Measurements from ENCODE around the gene PCDHGB5.
"Not testable (repeated sequence)": the region's sequence is repeated elsewhere in the genome, so short reads cannot be mapped to it uniquely, and the experiment has no call there.

PCDHGB5 gene

DNA sequence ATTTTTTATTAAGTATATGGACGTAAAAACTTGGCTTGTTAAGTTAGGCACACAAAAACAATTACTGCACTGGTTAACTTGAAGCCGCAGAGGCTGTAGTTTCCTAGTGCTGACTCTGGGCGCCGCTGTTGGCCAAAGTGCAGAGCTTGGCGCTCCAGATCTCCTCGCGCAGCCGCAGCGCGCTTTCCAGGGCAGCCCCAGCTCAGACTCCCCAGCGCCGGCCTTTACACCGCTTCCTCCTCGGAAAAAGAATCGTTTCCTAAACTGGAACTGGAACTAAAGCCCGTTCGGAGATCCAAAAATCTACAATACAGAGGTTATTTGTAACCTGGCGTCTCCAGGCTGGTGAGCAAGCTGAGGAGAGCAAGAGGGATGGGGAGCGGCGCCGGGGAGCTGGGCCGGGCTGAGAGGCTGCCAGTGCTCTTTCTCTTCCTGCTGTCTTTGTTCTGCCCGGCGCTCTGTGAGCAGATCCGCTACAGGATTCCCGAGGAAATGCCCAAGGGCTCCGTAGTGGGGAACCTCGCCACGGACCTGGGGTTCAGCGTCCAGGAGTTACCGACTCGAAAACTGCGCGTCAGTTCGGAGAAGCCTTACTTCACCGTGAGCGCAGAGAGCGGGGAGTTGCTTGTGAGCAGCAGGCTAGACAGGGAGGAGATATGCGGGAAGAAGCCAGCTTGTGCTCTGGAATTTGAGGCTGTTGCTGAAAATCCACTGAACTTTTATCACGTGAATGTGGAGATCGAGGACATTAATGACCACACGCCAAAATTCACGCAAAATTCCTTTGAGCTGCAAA is at the start of gene PCDHGB5:
TSS of gene PCDHGB5 (plus strand) at position 192 of the 796 bp plus-strand sequence. CDS start at position 373, 181 bp downstream.
- peak; percentile 40 for DNase-seq (ENCODE audit: low read depth)

DNA sequence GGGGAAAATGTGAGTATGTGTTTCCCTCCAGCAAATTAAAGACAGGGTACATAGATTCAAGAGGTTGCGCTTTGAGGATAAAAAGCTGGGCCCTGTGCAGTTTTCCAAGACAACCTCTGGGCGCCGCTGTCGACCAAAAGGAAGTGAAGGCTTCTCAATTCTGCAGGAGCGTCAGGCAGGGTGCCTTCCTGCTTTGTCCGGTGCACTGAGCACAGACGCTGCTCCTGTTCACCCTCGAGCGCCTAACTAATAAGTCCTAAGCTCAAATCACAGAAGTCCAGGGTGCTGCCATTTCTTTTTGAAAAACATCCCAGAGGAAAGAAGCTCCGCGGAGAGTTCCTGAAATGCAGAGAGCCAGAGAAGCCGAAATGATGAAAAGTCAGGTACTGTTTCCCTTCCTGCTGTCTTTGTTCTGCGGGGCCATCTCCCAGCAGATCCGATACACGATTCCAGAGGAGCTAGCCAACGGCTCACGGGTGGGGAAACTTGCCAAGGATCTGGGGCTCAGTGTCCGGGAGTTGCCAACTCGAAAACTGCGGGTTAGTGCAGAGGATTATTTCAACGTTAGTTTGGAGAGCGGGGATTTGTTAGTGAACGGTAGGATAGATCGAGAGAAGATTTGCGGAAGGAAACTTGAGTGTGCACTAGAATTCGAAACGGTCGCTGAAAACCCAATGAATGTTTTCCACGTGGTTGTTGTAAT is 47.7 kb upstream of the PCDHGB5 start, which contains the start of gene PCDHGB1:
TSS of gene PCDHGB1 (plus strand) at position 183 of the 703 bp plus-strand sequence. CDS start at position 345, 162 bp downstream.
- DNase-seq (ENCODE audit: low read depth), result peak; percentile 16

DNA sequence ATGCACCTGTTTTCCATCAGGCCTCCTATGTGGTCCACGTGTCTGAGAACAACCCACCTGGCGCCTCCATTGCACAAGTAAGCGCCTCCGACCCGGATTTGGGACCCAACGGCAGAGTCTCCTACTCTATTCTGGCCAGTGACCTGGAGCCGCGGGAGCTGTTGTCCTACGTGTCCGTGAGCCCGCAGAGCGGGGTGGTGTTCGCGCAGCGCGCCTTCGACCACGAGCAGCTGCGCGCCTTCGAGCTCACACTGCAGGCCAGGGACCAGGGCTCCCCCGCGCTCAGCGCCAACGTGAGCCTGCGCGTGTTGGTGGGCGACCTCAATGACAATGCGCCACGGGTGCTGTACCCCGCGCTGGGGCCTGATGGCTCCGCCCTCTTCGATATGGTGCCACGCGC is 46.2 kb upstream of the PCDHGB5 start:
- no peak for DNase-seq (ENCODE audit: low read depth)

DNA sequence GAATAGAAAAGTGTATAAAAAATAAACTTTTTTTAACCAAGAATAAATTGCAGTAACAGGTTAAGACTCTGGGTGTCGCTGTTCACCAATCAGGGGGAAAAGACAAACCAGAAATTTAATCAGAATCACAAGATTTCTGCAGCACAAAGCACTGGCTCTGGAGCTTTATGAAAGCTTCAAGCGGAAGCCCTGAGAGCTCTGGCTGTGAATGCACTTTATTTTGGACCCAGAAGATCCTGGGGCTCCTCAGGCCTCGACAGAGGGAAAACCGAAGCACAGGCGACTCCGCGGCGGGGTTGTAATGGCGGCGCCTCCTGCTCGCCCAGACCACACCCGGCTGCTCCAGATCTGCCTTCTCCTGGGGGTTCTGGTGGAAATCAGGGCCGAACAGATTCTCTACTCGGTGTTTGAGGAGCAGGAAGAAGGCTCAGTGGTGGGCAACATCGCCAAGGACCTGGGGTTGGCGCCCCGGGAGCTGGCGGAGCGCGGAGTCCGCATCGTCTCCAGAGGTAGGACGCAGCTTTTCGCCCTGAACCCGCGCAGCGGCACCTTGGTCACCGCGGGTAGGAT is 42.8 kb upstream of the PCDHGB5 start, which contains the start of gene PCDHGA4:
TSS of gene PCDHGA4 (plus strand) at position 122 of the 570 bp plus-strand sequence. CDS start at position 209, 87 bp downstream.
- no peak for DNase-seq (ENCODE audit: low read depth)

DNA sequence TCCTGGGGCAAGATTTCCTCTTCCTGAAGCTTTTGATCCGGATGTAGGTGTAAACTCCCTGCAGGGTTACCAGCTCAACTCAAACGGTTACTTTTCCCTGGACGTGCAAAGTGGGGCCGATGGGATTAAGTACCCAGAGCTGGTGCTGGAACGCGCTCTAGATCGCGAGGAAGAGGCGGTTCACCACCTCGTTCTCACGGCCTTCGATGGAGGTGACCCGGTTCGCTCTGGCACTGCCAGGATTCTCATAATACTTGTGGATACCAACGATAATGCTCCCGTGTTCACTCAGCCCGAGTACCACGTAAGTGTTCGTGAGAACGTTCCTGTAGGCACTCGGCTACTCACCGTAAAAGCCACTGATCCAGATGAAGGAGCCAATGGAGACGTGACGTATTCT is 42.1 kb upstream of the PCDHGB5 start:
- no peak for DNase-seq (ENCODE audit: low read depth)

DNA sequence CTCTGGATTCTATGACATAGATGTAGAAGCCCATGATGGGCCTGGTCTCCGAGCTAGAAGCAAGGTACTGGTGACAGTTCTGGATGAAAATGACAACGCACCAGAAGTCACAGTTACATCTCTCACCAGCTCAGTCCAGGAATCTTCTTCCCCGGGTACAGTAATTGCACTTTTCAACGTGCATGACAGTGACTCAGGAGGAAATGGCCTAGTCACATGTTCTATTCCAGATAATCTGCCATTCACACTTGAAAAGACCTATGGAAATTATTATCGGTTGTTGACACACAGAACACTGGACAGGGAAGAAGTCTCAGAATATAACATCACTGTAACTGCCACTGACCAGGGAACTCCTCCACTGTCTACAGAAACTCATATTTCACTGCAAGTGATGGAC is 41.6 kb upstream of the PCDHGB5 start:
- no peak for DNase-seq (ENCODE audit: low read depth)

DNA sequence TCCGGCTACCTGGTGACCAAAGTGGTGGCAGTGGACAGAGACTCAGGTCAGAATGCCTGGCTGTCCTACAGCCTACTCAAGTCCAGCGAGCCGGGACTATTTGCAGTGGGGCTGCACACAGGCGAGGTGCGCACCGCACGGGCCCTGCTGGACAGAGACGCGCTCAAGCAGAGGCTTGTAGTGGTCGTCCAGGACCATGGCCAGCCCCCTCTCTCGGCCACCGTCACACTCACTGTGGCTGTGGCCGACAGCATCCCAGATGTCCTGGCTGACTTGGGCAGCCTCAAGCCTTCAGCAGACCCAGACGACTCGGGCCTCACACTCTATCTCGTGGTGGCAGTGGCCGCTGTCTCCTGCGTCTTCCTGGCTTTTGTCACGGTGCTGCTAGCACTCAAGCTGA is 40.8 kb upstream of the PCDHGB5 start:
- DNase-seq (ENCODE audit: low read depth), result no peak

DNA sequence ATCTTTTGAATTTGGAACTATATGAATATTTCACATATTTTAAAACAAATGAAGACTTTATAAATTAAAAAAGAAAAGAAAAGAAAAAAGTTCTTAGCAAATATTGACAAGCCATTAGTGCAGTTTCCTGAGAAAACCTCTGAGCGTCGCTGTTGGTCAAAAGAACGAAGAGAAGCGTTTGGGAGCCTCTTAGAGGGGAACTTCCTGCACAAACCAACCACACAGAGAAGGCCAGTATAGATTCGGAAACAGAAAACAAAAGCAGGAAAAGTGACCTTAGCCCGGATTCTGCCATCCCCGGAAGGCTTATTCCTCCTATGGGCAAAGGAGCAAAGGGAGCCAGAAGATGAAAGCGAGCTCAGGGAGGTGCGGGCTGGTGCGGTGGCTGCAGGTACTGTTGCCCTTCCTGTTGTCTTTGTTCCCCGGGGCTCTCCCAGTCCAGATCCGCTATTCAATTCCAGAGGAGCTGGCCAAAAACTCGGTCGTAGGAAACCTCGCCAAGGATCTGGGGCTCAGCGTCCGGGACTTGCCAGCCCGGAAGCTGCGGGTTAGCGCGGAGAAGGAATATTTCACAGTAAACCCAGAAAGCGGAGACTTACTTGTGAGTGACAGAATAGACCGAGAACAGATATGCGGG is 37.8 kb upstream of the PCDHGB5 start, which contains the start of gene PCDHGB2:
TSS of gene PCDHGB2 (plus strand) at position 205 of the 637 bp plus-strand sequence. CDS start at position 347, 142 bp downstream.
- no peak for DNase-seq (ENCODE audit: low read depth)

DNA sequence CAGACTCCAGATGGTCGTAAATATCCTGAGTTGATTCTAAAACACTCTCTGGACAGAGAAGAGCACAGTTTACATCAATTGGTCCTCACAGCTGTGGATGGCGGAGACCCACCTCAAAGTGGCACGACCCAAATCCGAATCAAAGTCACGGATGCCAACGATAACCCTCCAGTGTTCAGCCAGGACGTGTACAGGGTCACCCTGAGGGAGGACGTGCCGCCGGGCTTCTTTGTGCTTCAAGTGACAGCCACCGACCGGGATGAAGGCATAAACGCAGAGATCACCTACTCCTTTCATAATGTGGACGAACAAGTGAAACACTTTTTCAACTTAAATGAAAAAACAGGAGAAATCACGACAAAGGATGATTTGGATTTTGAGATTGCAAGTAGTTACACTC is 37.1 kb upstream of the PCDHGB5 start:
- no peak for DNase-seq (ENCODE audit: low read depth)

DNA sequence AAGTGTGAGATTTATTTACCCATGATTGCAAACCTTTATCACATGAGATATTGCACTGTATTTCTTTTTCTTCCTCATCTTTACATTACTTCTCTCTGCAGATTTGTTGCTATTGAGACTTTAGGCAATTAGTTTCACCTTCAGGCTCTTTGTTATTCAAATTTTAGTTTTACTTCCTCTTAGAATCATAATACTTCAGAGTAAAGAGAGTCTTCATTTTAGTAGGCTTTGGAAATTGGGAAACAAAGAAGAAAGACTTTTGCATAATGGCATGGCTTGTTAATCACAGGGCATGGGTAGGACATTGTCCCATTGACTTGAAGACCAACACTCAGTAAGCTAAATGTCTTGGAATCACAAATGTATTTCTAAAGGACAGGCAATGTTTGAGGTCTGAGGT is 35.0 kb upstream of the PCDHGB5 start:
- no peak for DNase-seq (ENCODE audit: low read depth)

DNA sequence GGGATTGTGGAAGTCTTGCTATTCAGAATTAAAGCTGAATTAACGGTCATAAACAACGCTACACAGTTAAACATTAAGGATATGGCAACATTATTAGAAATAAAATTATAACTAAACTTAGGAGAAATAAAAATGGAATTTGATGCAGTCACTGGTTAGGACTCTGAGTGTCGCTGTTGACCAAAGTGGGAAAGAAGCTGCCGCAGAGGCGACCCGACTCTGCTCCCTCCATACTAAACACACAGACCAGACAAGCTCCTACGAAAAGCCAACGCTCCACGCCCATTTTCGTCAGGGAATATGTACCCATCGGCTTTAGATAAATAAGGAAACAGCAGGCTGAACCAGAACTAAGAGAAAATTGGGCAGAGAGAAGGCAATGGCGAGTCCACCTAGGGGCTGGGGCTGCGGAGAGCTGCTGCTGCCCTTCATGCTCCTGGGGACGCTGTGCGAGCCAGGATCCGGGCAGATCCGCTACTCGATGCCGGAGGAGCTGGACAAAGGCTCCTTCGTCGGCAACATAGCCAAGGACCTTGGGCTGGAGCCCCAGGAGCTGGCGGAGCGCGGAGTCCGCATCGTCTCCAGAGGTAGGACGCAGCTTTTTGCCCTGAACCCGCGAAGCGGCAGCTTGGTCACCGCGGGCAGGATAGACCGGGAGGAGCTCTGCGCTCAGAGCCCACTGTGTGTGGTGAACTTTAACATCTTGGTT is 33.6 kb upstream of the PCDHGB5 start, which contains the start of gene PCDHGA5:
TSS of gene PCDHGA5 (plus strand) at position 211 of the 709 bp plus-strand sequence. CDS start at position 380, 169 bp downstream.
- DNase-seq (ENCODE audit: low read depth), result no peak

DNA sequence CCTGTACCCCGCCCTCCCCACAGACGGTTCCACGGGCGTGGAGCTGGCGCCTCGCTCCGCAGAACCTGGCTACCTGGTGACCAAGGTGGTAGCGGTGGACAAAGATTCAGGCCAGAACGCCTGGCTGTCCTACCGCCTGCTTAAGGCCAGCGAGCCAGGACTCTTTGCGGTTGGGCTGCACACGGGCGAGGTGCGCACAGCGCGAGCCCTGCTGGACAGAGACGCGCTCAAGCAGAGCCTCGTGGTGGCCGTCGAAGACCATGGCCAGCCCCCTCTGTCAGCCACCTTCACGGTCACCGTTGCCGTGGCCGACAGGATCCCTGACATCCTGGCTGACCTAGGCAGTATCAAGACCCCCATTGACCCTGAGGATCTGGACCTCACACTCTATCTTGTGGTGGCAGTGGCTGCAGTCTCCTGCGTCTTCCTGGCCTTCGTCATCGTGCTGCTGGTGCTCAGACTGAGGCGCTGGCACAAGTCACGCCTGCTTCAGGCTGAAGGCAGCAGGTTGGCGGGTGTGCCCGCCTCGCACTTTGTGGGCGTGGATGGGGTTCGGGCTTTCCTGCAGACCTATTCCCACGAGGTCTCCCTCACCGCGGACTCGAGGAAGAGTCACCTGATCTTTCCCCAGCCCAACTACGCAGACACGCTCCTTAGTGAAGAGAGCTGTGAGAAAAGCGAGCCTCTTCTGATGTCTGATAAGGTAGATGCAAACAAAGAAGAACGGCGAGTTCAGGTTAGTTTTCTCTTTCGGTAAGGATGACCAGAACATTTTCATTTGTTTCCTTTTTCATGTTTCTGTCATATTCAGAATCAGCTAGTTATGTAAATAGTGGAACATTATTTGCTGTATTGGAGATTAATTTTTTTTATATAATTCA is 31.5 kb upstream of the PCDHGB5 start:
- DNase-seq (ENCODE audit: low read depth), result no peak

DNA sequence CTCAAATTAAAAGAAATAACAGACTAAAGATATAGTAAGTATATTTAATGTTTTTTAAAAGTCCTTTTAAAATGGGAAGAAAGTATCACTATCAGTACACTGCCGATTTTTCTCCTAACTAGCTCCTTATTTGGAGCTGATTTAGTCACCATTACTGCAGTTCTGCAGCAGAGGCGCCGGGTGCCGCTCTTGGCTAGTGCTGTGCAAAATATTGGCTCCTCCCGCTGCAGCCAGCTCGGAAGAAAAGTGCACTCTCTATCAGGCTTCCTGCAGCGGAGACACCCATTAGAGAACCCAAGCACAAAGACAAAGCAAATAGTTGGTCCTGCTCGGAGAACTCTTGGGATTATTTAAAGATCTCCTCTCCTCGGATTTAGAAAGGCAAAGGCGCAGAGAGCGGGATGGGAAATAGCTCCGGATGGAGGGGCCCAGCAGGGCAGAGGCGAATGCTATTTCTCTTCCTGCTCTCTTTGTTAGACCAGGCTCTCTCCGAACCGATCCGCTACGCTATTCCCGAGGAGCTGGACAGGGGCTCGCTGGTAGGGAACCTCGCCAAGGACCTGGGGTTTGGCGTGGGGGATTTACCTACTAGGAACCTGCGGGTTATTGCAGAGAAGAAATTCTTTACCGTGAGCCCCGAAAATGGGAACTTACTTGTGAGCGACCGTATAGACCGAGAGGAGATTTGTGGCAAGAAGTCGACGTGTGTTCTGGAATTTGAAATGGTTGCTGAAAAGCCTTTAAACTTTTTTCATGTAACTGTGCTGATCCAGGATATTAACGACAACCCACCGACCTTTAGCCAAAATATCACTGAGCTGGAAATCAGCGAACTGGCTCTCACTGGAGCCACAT is 27.5 kb upstream of the PCDHGB5 start, which contains the start of gene PCDHGB3:
TSS of gene PCDHGB3 (plus strand) at position 249 of the 855 bp plus-strand sequence. CDS start at position 402, 153 bp downstream.
- DNase-seq (ENCODE audit: low read depth), result no peak

DNA sequence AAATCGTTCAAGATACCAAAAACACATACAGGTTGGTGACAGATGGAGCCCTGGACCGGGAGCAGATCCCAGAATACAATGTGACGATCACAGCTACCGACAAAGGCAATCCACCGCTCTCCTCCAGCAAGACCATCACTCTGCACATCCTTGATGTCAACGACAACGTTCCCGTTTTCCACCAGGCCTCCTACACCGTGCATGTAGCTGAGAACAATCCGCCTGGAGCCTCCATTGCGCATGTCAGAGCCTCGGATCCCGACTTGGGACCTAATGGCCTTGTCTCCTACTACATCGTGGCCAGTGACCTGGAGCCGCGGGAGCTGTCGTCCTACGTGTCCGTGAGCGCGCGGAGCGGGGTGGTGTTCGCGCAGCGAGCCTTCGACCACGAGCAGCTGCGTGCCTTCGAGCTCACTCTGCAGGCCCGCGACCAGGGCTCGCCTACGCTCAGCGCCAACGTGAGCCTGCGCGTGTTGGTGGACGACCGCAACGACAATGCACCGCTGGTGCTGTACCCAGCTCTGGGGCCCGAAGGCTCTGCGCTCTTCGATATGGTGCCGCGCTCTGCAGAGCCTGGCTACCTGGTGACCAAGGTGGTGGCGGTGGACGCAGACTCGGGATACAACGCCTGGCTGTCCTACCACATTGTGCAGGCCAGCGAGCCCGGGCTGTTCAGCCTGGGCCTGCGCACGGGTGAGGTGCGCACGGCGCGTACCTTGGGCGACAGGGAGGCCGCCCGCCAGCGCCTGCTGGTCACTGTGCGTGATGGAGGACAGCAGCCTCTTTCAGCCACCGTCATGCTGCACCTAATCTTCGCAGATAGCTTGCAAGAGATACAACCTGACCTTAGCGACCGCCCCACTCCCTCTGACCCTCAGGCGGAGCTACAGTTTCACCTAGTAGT is 25.9 kb upstream of the PCDHGB5 start:
- DNase-seq (ENCODE audit: low read depth), result no peak

DNA sequence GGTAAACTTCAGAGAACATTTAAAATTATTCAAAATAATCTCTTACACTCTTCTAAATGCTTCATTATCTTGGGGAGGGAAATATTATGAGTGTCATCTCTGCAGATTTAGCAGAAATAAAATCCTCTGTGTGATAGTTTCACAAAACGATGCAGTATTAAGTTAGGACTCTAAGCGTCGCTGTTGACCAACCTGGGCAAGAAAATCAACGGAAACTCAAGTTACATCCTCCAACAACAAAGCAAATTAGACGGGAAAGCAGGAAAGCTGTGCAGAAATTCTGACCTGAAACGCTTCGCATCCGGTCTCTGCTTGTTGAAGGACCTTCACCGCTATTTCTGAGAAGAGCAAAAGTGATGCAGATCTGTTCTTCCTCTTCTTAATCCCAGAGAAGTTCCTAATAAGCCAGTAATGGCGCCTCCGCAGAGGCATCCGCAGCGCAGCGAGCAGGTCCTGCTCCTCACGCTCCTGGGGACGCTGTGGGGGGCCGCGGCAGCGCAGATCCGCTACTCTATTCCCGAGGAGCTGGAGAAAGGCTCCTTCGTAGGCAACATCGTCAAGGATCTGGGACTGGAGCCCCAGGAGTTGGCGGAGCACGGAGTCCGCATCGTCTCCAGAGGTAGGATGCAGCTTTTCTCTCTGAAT is 24.0 kb upstream of the PCDHGB5 start, which contains the start of gene PCDHGA6:
TSS of gene PCDHGA6 (plus strand) at position 219 of the 645 bp plus-strand sequence. CDS start at position 412, 193 bp downstream.
- no peak for DNase-seq (ENCODE audit: low read depth)

DNA sequence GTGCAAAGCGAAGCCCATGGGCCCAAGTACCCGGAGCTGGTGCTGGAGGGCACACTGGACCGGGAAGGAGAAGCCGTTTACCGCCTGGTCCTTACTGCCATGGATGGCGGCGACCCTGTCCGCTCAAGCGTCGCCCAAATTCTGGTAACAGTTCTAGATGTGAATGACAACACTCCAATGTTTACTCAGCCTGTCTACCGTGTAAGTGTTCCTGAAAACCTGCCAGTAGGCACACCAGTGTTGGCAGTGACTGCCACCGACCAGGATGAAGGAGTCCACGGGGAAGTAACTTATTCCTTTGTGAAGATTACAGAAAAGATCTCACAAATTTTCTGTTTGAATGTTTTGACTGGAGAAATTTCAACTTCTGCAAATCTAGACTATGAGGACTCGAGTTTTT is 23.1 kb upstream of the PCDHGB5 start:
- DNase-seq (ENCODE audit: low read depth), result no peak

DNA sequence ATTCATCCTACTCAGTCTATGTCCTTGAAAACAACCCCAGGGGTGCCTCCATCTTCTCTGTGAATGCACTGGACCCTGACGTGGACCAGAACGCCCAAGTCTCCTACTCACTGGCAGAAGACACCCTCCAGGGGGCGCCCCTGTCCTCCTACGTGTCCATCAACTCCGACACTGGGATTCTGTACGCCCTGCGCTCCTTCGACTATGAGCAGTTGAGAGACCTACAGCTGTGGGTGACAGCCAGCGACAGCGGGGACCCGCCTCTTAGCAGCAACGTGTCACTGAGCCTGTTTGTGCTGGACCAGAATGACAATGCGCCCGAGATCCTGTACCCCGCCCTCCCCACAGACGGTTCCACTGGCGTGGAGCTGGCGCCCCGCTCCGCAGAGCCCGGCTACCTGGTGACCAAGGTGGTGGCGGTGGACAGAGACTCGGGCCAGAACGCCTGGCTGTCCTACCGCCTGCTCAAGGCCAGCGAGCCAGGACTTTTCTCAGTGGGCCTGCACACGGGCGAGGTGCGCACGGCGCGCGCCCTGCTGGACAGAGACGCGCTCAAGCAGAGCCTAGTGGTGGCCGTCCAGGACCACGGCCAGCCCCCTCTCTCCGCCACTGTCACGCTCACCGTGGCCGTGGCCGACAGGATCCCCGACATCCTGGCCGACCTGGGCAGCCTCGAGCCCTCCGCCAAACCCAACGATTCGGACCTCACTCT is 22.1 kb upstream of the PCDHGB5 start:
- DNase-seq (ENCODE audit: low read depth), result not testable (repeated sequence)
